A673 (cell line): ENCODE measurements around the gene TXNDC9. TPM values are rescaled to one million over a fixed set of nuclear protein-coding genes. Genes with fewer than 3 reads are reported as not detected.

ENCODE experiments used
- BruUV-seq: library from RNA; stranded (reverse); fragments of 400-500 nt; replicated peaks from 2 replicates; lab custom pipeline; 2021; lab: Mats Ljungman, UMichigan
- CTCF ChIA-PET: fragments of 300-600 bp; sonication (Branson Sonifier 250); formaldehyde crosslinking; loops from one replicate; lab custom pipeline; 2022; ENCODE audit warnings: antibody characterized with exemption; lab: Charles Lee
- POLR2A ChIA-PET: fragments of 300-600 bp; sonication (Branson Sonifier 250); formaldehyde crosslinking; loops from one replicate; lab custom pipeline; 2022; ENCODE audit warnings: antibody characterized with exemption; ENCODE audit not compliant: low non-redundant PET; lab: Charles Lee
- DNase-seq: peaks from one replicate; pipeline ENCODE4 v3.0.0-alpha.2; 2015; ENCODE audit warnings: low spot score
- H3K27ac ChIP-seq: fragments of 200-600 bp; sonication (generic); 2 replicates; pipeline ENCODE4 v1.5.1; 2016; ENCODE audit warnings: mixed run types, low read depth, mild to moderate bottlenecking, mixed read lengths, antibody characterized with exemption, low read length; ENCODE audit not compliant: poor library complexity, severe bottlenecking
- H3K27me3 ChIP-seq: fragments of 200-600 bp; sonication (generic); replicated peaks from 2 replicates; pipeline ENCODE4 v1.6.1; 2017; ENCODE audit warnings: mixed run types, low read depth, mild to moderate bottlenecking, mixed read lengths, antibody characterized with exemption, low read length; ENCODE audit not compliant: insufficient read depth, poor library complexity
- H3K36me3 ChIP-seq: fragments of 200-600 bp; sonication (generic); 2 replicates; pipeline ENCODE4 v1.6.1; 2016; ENCODE audit warnings: mixed run types, mild to moderate bottlenecking, mixed read lengths, antibody characterized with exemption, low read length; ENCODE audit not compliant: insufficient read depth, poor library complexity, severe bottlenecking
- H3K4me1 ChIP-seq: fragments of 200-600 bp; sonication (generic); 2 replicates; pipeline ENCODE4 v1.6.1; 2017; ENCODE audit warnings: mixed run types, mild to moderate bottlenecking, mixed read lengths, antibody characterized with exemption, low read length; ENCODE audit not compliant: insufficient read depth, poor library complexity, severe bottlenecking
- H3K4me3 ChIP-seq: fragments of 200-600 bp; sonication (generic); 2 replicates; pipeline ENCODE4 v1.5.1; 2016; ENCODE audit warnings: low read depth, mixed run types, mild to moderate bottlenecking, mixed read lengths, low read length; ENCODE audit not compliant: poor library complexity, severe bottlenecking
- H3K9me3 ChIP-seq: fragments of 200-600 bp; sonication (generic); 2 replicates; pipeline ENCODE4 v1.6.1; 2016; ENCODE audit warnings: mixed run types, low read depth, mild to moderate bottlenecking, mixed read lengths, antibody characterized with exemption, low read length; ENCODE audit not compliant: poor library complexity, severe bottlenecking
- EZH2 ChIP-seq: fragments of 200-600 bp; sonication (generic); IDR thresholded peaks from 2 replicates; pipeline ENCODE4 v1.6.1; 2017; ENCODE audit warnings: borderline replicate concordance, low read depth, mild to moderate bottlenecking, mixed read lengths, antibody characterized with exemption, low read length; ENCODE audit not compliant: poor library complexity, severe bottlenecking
- intact Hi-C: fragments of 100-400 bp; cut with micrococcal nuclease; formaldehyde crosslinking; loops from one replicate; pipeline ENCODE4 v1.10.0; 2022; ENCODE audit not compliant: unreplicated experiment
- total RNA-seq: library from RNA; stranded (reverse); gene quantifications from 2 replicates; pipeline ENCODE4 v1.2.3, GENCODE V29; 2021
- TF ChIP-seq, protein P1 (sequence below): fragments of 300-800, 200-600 bp; sonication (generic); conservative IDR thresholded peaks from 2 replicates; pipeline ENCODE4 v1.5.1; 2017; ENCODE audit warnings: low read depth, mild to moderate bottlenecking, antibody characterized with exemption, low read length, moderate library complexity, mixed read lengths

TXNDC9 gene
- total RNA-seq, 1 experiment from 2014 or later = 43.0 TPM

DNA sequence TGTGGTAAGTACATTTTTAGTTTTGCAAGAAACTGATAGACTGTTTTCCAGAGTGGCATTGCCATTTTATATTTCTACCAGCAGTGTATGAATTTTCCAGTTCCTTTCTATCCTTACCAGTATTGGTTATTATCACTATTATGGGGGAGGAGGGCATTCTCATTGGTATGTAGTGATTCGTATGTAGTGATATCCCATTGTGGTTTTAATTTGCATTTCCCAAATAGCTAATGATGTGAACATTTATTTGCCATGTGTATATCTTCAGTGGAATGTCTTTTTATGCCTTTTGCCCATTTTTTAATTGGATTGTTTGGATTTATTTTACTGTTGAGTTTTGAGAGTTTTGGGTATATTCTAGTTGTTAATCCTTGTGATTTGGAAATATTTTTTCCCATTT lies 17.9 kb upstream of the TXNDC9 start:
- H3K27me3 ChIP-seq = no peaks in the 10 kb centered on the region
- no peaks in the 10 kb centered on the region for H3K36me3 ChIP-seq
- ChIA-PET POLR2A (interaction anchor here (0.6 kb wide), 1 partner anchor 92 kb away, joined by 9 read pairs; no protein-coding TSS in a partner anchor), CTCF (no interaction called here)
- intact Hi-C loops = no loop called here
- H3K4me3 ChIP-seq = no peak overlapping the region
- H3K4me1 ChIP-seq = no peaks in the 10 kb centered on the region
- H3K27ac ChIP-seq = no peak overlapping the region
- BruUV-seq = no TSS peak
- DNase-seq = no peak
- TF ChIP-seq, protein P1, sequence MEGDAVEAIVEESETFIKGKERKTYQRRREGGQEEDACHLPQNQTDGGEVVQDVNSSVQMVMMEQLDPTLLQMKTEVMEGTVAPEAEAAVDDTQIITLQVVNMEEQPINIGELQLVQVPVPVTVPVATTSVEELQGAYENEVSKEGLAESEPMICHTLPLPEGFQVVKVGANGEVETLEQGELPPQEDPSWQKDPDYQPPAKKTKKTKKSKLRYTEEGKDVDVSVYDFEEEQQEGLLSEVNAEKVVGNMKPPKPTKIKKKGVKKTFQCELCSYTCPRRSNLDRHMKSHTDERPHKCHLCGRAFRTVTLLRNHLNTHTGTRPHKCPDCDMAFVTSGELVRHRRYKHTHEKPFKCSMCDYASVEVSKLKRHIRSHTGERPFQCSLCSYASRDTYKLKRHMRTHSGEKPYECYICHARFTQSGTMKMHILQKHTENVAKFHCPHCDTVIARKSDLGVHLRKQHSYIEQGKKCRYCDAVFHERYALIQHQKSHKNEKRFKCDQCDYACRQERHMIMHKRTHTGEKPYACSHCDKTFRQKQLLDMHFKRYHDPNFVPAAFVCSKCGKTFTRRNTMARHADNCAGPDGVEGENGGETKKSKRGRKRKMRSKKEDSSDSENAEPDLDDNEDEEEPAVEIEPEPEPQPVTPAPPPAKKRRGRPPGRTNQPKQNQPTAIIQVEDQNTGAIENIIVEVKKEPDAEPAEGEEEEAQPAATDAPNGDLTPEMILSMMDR = no peak
- TF ChIP-seq EZH2 = no peak
- H3K9me3 ChIP-seq = no peaks in the 10 kb centered on the region

DNA sequence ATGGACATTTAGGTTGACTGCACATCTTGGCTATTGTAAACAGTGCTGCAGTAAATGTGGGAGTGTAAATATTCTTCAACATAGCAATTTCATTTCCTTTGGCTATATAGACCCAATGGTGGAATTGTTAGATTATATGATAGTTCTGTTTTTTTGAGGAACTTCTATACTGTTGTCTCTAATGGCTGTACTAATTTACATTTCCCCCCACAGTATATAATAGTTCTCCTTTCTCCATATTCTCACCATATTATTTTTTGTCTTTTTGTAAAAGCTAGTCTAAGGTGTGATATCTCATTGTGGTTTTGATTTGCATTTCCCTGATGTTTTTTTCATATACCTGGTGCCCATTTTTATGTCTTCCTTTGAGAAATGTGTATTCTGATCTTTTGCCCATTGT lies 14.1 kb upstream of the TXNDC9 start:
- no peak for DNase-seq
- H3K4me3 ChIP-seq = no peak overlapping the region
- POLR2A ChIA-PET = no interaction called here
- BruUV-seq = no TSS peak
- CTCF ChIA-PET = no interaction called here
- TF ChIP-seq, protein P1 = no peak
- no peak for TF ChIP-seq EZH2
- intact Hi-C loops = no loop called here
- H3K27ac ChIP-seq = no peak overlapping the region
- H3K36me3 ChIP-seq = no peaks in the 10 kb centered on the region
- no peaks in the 10 kb centered on the region for H3K9me3 ChIP-seq
- H3K27me3 ChIP-seq = no peaks in the 10 kb centered on the region
- H3K4me1 ChIP-seq = no peaks in the 10 kb centered on the region

- Histone ChIP-seq H3K4me1 (no peaks in the 10 kb centered on the region), H3K27me3 (no peaks in the 10 kb centered on the region), H3K36me3 (no peaks in the 10 kb centered on the region), H3K4me3 (no peak overlapping the region), H3K27ac (no peak overlapping the region), H3K9me3 (no peaks in the 10 kb centered on the region)
- no TSS peak for BruUV-seq
- no peak for DNase-seq
- intact Hi-C loops = no loop called here
- TF ChIP-seq, protein P1 = no peak
- no peak for TF ChIP-seq EZH2
- ChIA-PET POLR2A (no interaction called here), CTCF (no interaction called here)
Measured at GRCh38 chr2:99348173-99348572, 12.0 kb upstream of the TXNDC9 start.
